Measurements from ENCODE around the gene KLHL22. TPM values are rescaled to one million over a fixed set of nuclear protein-coding genes. Genes with fewer than 3 reads are reported as not detected.
A peak's percentile ranks its signal among the peaks of the same experiment; 100 is the strongest.
"Not testable (repeated sequence)": the region's sequence is repeated elsewhere in the genome, so short reads cannot be mapped to it uniquely, and the experiment has no call there.

Gene KLHL22, protein sequence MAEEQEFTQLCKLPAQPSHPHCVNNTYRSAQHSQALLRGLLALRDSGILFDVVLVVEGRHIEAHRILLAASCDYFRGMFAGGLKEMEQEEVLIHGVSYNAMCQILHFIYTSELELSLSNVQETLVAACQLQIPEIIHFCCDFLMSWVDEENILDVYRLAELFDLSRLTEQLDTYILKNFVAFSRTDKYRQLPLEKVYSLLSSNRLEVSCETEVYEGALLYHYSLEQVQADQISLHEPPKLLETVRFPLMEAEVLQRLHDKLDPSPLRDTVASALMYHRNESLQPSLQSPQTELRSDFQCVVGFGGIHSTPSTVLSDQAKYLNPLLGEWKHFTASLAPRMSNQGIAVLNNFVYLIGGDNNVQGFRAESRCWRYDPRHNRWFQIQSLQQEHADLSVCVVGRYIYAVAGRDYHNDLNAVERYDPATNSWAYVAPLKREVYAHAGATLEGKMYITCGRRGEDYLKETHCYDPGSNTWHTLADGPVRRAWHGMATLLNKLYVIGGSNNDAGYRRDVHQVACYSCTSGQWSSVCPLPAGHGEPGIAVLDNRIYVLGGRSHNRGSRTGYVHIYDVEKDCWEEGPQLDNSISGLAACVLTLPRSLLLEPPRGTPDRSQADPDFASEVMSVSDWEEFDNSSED
- total RNA-seq = 10 to 100 TPM; 42.0 to 57.8 (median 47.1) TPM
- total RNA-seq (2013) = 36.1 TPM
- total RNA-seq = 7.2 to 71.6 (median 29.7) reads per million in 29 experiments

DNA sequence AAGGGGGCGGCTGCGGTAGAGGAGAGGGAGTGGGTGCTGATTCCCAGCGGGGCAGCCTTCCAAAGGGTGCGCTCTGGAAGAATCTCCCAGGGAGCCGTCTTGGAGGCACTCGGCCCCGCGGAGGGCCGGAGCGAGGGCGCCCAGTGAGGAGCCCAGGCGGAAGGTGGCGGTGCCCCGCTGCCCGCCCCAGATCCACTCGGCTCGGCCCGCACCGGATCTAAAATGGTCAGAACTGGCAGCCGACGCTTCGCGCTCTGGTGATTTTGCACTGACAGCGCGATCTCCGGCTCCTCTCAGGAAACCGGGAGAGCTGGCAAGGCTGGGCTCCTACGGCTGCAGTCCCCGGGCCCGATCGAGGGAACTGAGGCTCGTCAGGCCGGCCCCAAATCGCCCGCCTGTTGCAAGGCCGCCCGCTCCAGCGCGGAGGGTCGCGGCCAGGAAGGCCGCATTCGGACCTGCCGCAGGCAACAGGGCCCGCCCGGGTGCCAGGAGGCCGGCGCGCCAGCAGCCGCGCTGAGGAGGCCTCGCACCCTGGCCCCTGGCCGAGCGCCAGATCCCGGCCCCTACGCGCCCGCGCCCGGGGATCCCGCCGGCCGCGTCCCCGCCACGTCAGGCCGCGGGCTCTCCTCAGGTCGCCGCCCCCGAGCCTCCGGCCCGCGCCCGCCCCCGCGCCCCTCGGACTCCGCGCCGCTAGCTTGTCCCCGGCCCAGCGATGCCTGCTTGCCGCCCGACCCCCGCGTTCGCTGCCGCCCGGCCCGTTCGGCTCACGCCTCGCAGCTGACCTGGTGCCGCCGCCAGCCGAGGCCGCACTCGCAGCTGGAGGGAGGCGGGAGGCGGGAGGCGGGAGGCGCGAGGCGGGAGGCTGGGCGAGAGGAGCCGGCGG, at the start of gene KLHL22:
Gene KLHL22 (minus strand): TSS at position 818 of the 883 bp plus-strand sequence. CDS start 6,584 bp downstream, outside the sequence.
- WGBS (ENCODE audit: insufficient coverage) = 1% methylated on average over 106 of the region's 108 CpGs
- no peaks in the 10 kb centered on the region for H3K9me3 ChIP-seq
- H3K27me3 ChIP-seq (replicated peaks in 1 of 2; ENCODE audit: control insufficient read depth in 2 of 2, extremely low read depth in 1 of 2, insufficient read depth in 2 of 2, low read length in 1 of 2) = no peaks in the 10 kb centered on the region
- peak within 1 kb of the TSS; percentile 83 to 96 (median 90) for H3K4me3 Mint-ChIP-seq
- CTCF ChIA-PET = interaction anchor here in 1 of 2 donors (0.6 to 1.4 kb wide), 6 partner anchors 15 to 77 kb away, joined by 3 to 5 read pairs (median 4); no protein-coding TSS in a partner anchor
- H3K27me3 Mint-ChIP-seq = no peaks in the 10 kb centered on the region
- ATAC-seq (replicated peaks in 1 of 4) = peak in 3 of 4 experiments; percentile 18 to 26 (median 19)
- no peaks in the 10 kb centered on the region for H3K9me3 Mint-ChIP-seq
- H3K4me1 ChIP-seq (ENCODE audit: control insufficient read depth in 1 of 2, extremely low read depth in 1 of 2, insufficient read depth in 2 of 2, low read length in 2 of 2) = peaks cover 8 to 61% of the 10 kb centered on the region in 2 experiments
- H3K4me3 ChIP-seq (ENCODE audit: control insufficient read depth in 1 of 2, extremely low read depth in 1 of 2, low read length in 1 of 2) = peak within 1 kb of the TSS; percentile 65 to 92
- POLR2A ChIA-PET = interaction anchor here in 1 of 2 donors (0.6 to 0.7 kb wide), 3 partner anchors 53 to 399 kb away, joined by 3 to 7 read pairs (median 3); no protein-coding TSS in a partner anchor
- H3K36me3 Mint-ChIP-seq = peaks cover under 1% of the 10 kb centered on the region
- H3K4me1 Mint-ChIP-seq = peaks cover 50 to 58% (median 50%) of the 10 kb centered on the region in 3 donors
- peak in 16 of 35 experiments; percentile 2 to 50 (median 13) for DNase-seq
- peak within 1 kb of the TSS; percentile 82 for H3K27ac Mint-ChIP-seq
- peak within 1 kb of the TSS; percentile 95 for H3K27ac ChIP-seq (ENCODE audit: low read length)
- no peaks in the 10 kb centered on the region for H3K36me3 ChIP-seq (ENCODE audit: control insufficient read depth in 2 of 2, extremely low read depth in 1 of 2, insufficient read depth in 1 of 2, low read length in 1 of 2)

DNA sequence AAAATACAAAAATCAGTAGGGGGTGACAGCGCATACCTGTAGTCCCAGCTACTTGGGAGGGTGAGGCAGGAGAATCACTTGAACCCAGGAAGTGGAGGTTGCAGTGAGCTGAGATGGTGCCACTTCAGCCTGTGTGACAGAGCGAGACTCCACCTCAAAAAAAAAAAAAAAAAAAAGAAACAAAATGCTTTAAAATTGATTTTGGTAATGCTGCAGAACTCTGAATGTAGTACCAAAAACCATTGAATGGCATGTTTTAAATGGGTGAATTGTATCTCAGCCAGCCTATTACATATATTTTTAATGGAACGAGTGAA, 49.7 kb upstream of the KLHL22 start:
- WGBS (ENCODE audit: insufficient coverage) = no CpG with 5 or more reads among the region's 3 CpGs
- H3K4me1 Mint-ChIP-seq = peaks cover 65 to 76% (median 72%) of the 10 kb centered on the region in 3 donors

DNA sequence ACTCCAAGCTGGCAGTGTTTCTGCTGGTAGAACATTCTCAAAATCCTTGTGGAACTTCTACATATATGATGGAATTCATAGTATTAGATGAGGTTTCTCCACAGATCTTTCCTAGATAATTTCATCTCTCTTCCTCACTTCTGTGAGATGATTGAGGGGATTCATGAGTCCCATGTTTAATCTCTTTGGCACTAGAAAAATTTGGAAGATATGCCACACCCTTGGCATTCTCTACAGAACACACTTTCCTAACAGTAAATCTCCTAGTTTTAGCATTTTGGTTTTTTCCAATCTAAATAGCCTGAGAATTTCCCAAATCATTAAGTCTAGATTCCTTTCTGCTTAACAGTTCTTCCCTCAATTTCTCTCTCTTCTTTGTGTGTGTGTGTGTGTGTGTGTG, 47.1 kb upstream of the KLHL22 start:
- no peaks in the 10 kb centered on the region for H3K9me3 Mint-ChIP-seq
- Histone ChIP-seq H3K36me3 (ENCODE audit: control insufficient read depth in 2 of 2, extremely low read depth in 1 of 2, insufficient read depth in 1 of 2, low read length in 1 of 2) (peaks cover 8 to 39% of the 10 kb centered on the region in 2 donors), H3K27me3 (replicated peaks in 1 of 2; ENCODE audit: control insufficient read depth in 2 of 2, extremely low read depth in 1 of 2, insufficient read depth in 2 of 2, low read length in 1 of 2) (no peaks in the 10 kb centered on the region), H3K4me3 (ENCODE audit: control insufficient read depth in 1 of 2, extremely low read depth in 1 of 2, low read length in 1 of 2) (no peak overlapping the region), H3K9me3 (no peaks in the 10 kb centered on the region), H3K4me1 (ENCODE audit: control insufficient read depth in 1 of 2, extremely low read depth in 1 of 2, insufficient read depth in 2 of 2, low read length in 2 of 2) (peaks cover 17 to 41% of the 10 kb centered on the region in 2 experiments), H3K27ac (ENCODE audit: low read length) (no peak overlapping the region)
- H3K27me3 Mint-ChIP-seq = no peaks in the 10 kb centered on the region
- ATAC-seq (replicated peaks in 1 of 4) (no peak), DNase-seq (no peak)
- POLR2A ChIA-PET = no interaction called here
- H3K27ac Mint-ChIP-seq = peak overlapping the region; percentile 94 to 95
- H3K4me3 Mint-ChIP-seq = no peak overlapping the region
- peaks cover 41 to 55% (median 54%) of the 10 kb centered on the region in 3 donors for H3K4me1 Mint-ChIP-seq
- peaks cover 46% of the 10 kb centered on the region for H3K36me3 Mint-ChIP-seq
- CTCF ChIA-PET = interaction anchor here in 1 of 2 donors (1.2 kb wide), 1 partner anchor 15 kb away, joined by 3 read pairs; no protein-coding TSS in a partner anchor

More for the DNA sequence above, 49.7 kb upstream of the KLHL22 start:
- H3K27ac ChIP-seq (ENCODE audit: low read length); H3K9me3 ChIP-seq; H3K27me3 Mint-ChIP-seq; DNase-seq; H3K27me3 ChIP-seq (replicated peaks in 1 of 2; ENCODE audit: control insufficient read depth in 2 of 2, extremely low read depth in 1 of 2, insufficient read depth in 2 of 2, low read length in 1 of 2); CTCF ChIA-PET; H3K4me3 ChIP-seq (ENCODE audit: control insufficient read depth in 1 of 2, extremely low read depth in 1 of 2, low read length in 1 of 2); ATAC-seq (replicated peaks in 1 of 4); H3K9me3 Mint-ChIP-seq: not testable (repeated sequence)
- POLR2A ChIA-PET = interaction anchor here in 1 of 2 donors (0.7 kb wide), 1 partner anchor 29 kb away, joined by 8 read pairs; no protein-coding TSS in a partner anchor
- peaks cover 33% of the 10 kb centered on the region for H3K36me3 Mint-ChIP-seq
- H3K36me3 ChIP-seq (ENCODE audit: control insufficient read depth in 2 of 2, extremely low read depth in 1 of 2, insufficient read depth in 1 of 2, low read length in 1 of 2) = peaks cover 6 to 28% of the 10 kb centered on the region in 2 donors
- peaks cover 35 to 66% of the 10 kb centered on the region in 2 experiments for H3K4me1 ChIP-seq (ENCODE audit: control insufficient read depth in 1 of 2, extremely low read depth in 1 of 2, insufficient read depth in 2 of 2, low read length in 2 of 2)
- H3K27ac Mint-ChIP-seq = peak overlapping the region; percentile 94 to 95
- peak overlapping the region in 1 of 3 donors; percentile 37 for H3K4me3 Mint-ChIP-seq

DNA sequence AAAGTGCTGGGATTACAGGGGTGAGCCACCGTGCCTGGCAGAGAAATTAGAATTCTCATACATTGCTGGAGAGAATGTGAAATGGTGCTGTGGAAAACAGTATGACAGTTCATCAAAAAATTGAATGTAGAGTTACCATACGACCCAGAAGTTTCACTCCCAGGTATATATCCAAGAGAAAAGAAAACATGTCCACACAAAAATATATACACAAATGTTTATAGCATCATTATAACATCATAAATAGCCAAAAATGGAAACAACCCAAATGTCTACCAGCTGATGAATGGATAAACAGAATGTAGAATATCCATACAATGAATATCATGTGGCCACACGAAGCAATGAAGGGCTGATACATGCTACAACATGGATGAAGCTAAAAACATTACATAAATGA, 46.5 kb upstream of the KLHL22 start:
- POLR2A ChIA-PET = no interaction called here
- H3K9me3 Mint-ChIP-seq = no peaks in the 10 kb centered on the region

DNA sequence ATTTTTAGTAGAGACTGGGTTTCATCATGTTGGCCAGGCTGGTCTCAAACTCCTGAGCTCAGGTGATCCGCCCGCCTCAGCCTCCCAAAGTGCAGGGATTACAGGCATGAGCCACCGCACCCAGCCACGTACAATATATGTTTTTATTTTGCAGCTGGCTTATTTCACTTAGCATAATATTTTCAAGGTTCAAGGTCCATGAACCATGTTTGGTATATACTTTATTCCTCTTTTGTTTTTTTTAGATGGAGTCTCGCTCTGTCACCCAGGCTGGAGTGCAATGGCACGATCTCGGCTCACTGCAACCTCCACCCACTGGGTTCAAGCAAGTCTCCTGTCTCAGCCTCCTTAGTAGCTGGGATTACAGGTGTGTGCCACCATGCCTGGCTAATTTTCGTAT, 43.3 kb upstream of the KLHL22 start:
- H3K27me3 ChIP-seq (replicated peaks in 1 of 2; ENCODE audit: control insufficient read depth in 2 of 2, extremely low read depth in 1 of 2, insufficient read depth in 2 of 2, low read length in 1 of 2); DNase-seq; H3K4me3 Mint-ChIP-seq; POLR2A ChIA-PET; H3K27ac ChIP-seq (ENCODE audit: low read length); H3K27ac Mint-ChIP-seq; ATAC-seq (replicated peaks in 1 of 4); H3K9me3 ChIP-seq; CTCF ChIA-PET; H3K4me3 ChIP-seq (ENCODE audit: control insufficient read depth in 1 of 2, extremely low read depth in 1 of 2, low read length in 1 of 2); H3K9me3 Mint-ChIP-seq; H3K27me3 Mint-ChIP-seq: not testable (repeated sequence)
- H3K4me1 ChIP-seq (ENCODE audit: control insufficient read depth in 1 of 2, extremely low read depth in 1 of 2, insufficient read depth in 2 of 2, low read length in 2 of 2) = peaks cover 3 to 28% of the 10 kb centered on the region in 2 experiments
- no CpG with 5 or more reads among the region's 8 CpGs for WGBS (ENCODE audit: insufficient coverage)
- peaks cover 11 to 41% of the 10 kb centered on the region in 2 donors for H3K36me3 ChIP-seq (ENCODE audit: control insufficient read depth in 2 of 2, extremely low read depth in 1 of 2, insufficient read depth in 1 of 2, low read length in 1 of 2)
- Mint-ChIP-seq H3K36me3 (peaks cover 45% of the 10 kb centered on the region), H3K4me1 (peaks cover 37 to 48% (median 45%) of the 10 kb centered on the region in 3 donors)

More for the DNA sequence above, 46.5 kb upstream of the KLHL22 start:
- peaks cover 12 to 45% of the 10 kb centered on the region in 2 donors for H3K36me3 ChIP-seq (ENCODE audit: control insufficient read depth in 2 of 2, extremely low read depth in 1 of 2, insufficient read depth in 1 of 2, low read length in 1 of 2)
- peak overlapping the region in 1 of 2 donors; percentile 94 for H3K27ac Mint-ChIP-seq
- ATAC-seq (replicated peaks in 1 of 4) = no peak
- H3K27ac ChIP-seq (ENCODE audit: low read length) = no peak overlapping the region
- H3K27me3 Mint-ChIP-seq = no peaks in the 10 kb centered on the region
- H3K27me3 ChIP-seq (replicated peaks in 1 of 2; ENCODE audit: control insufficient read depth in 2 of 2, extremely low read depth in 1 of 2, insufficient read depth in 2 of 2, low read length in 1 of 2) = no peaks in the 10 kb centered on the region
- no peaks in the 10 kb centered on the region for H3K9me3 ChIP-seq
- CTCF ChIA-PET = interaction anchor here in 1 of 2 donors (0.6 kb wide), 1 partner anchor 17 kb away, joined by 3 read pairs; no protein-coding TSS in a partner anchor
- H3K4me3 ChIP-seq (ENCODE audit: control insufficient read depth in 1 of 2, extremely low read depth in 1 of 2, low read length in 1 of 2) = no peak overlapping the region
- no peak overlapping the region for H3K4me3 Mint-ChIP-seq
- no peak for DNase-seq
- 100% methylated on average over 1 of the region's 3 CpGs for WGBS (ENCODE audit: insufficient coverage)
- peaks cover 51% of the 10 kb centered on the region for H3K36me3 Mint-ChIP-seq
- peaks cover 42 to 53% (median 53%) of the 10 kb centered on the region in 3 donors for H3K4me1 Mint-ChIP-seq
- H3K4me1 ChIP-seq (ENCODE audit: control insufficient read depth in 1 of 2, extremely low read depth in 1 of 2, insufficient read depth in 2 of 2, low read length in 2 of 2) = peaks cover 17 to 39% of the 10 kb centered on the region in 2 experiments
